Mesendoderm (in vitro differentiated cells): ENCODE results near the gene OR6B1.

Experiments used
- DNase-seq: peaks from one replicate; pipeline ENCODE4 v3.0.0; 2013
- H2AK5ac ChIP-seq: 2 replicates; pipeline ENCODE4 v1.6.1; 2013; ENCODE audit warnings: low read length, inconsistent platforms
- H2BK120ac ChIP-seq: 2 replicates; pipeline ENCODE4 v1.6.1; 2013; ENCODE audit warnings: low read depth, mild to moderate bottlenecking, low read length, moderate library complexity, mixed read lengths
- H2BK15ac ChIP-seq: replicated peaks from 2 replicates; pipeline ENCODE4 v1.6.1; 2013; ENCODE audit warnings: low read depth, mild to moderate bottlenecking, moderate library complexity
- H2BK5ac ChIP-seq: 2 replicates; pipeline ENCODE4 v1.6.1; 2013; ENCODE audit warnings: low read length, inconsistent platforms
- H3K18ac ChIP-seq: 2 replicates; pipeline ENCODE4 v1.6.1; 2013; ENCODE audit warnings: mild to moderate bottlenecking, low read length, mixed read lengths
- H3K23ac ChIP-seq: one replicate; pipeline ENCODE4 v1.6.1; 2013; ENCODE audit warnings: low read length
- H3K27ac ChIP-seq: 2 replicates; pipeline ENCODE4 v1.5.1; 2013; ENCODE audit warnings: low read depth, mild to moderate bottlenecking, inconsistent platforms, low read length, moderate library complexity
- H3K27me3 ChIP-seq: 2 replicates; pipeline ENCODE4 v1.6.1; 2013; ENCODE audit warnings: low read length, control low read depth, mild to moderate bottlenecking, inconsistent platforms; ENCODE audit not compliant: insufficient read depth, poor library complexity
- H3K36me3 ChIP-seq: 2 replicates; pipeline ENCODE4 v1.6.1; 2013; ENCODE audit warnings: low read length, inconsistent platforms; ENCODE audit not compliant: control insufficient read depth, insufficient read depth
- H3K4ac ChIP-seq: one replicate; pipeline ENCODE4 v1.6.1; 2013; ENCODE audit warnings: low read depth, mild to moderate bottlenecking, low read length, moderate library complexity
- H3K4me1 ChIP-seq: 2 replicates; pipeline ENCODE4 v1.6.1; 2013; ENCODE audit warnings: low read depth, low read length, inconsistent platforms; ENCODE audit not compliant: control insufficient read depth
- H3K4me2 ChIP-seq: 2 replicates; pipeline ENCODE4 v1.6.1; 2013; ENCODE audit warnings: low read length
- H3K4me3 ChIP-seq: 2 replicates; pipeline ENCODE4 v1.5.1; 2013; ENCODE audit warnings: mild to moderate bottlenecking, low read length
- H3K56ac ChIP-seq: one replicate; pipeline ENCODE4 v1.6.1; 2013; ENCODE audit warnings: low read length
- H3K79me1 ChIP-seq: 2 replicates; pipeline ENCODE4 v1.6.1; 2013; ENCODE audit warnings: low read length, inconsistent platforms
- H3K79me2 ChIP-seq: 2 replicates; pipeline ENCODE4 v1.6.1; 2013; ENCODE audit warnings: mild to moderate bottlenecking, low read length; ENCODE audit not compliant: control insufficient read depth, insufficient read depth
- H3K9ac ChIP-seq: 2 replicates; pipeline ENCODE4 v1.6.1; 2013; ENCODE audit warnings: low read length, inconsistent platforms
- H4K5ac ChIP-seq: one replicate; pipeline ENCODE4 v1.6.1; 2013; ENCODE audit warnings: low read length
- H4K8ac ChIP-seq: one replicate; pipeline ENCODE4 v1.6.1; 2013; ENCODE audit warnings: low read depth, mild to moderate bottlenecking, control low read depth, low read length, moderate library complexity
- WGBS: extraction: QIAGEN DNeasy Blood & Tissue Kit; methylation state at CpG from one replicate; pipeline ENCODE4 v1.1.7; 2013; ENCODE audit warnings: low lambda C conversion rate, missing lambda C conversion rate; ENCODE audit not compliant: insufficient coverage; ENCODE audit errors: extremely low coverage; 5-methylcytosine and 5-hydroxymethylcytosine counted together

Gene OR6B1

GRCh38 chr7:144018065-144018464 is 17.9 kb downstream of the OR6B1 start:
- peaks cover 5% of the 10 kb centered on the region for H3K4me1 ChIP-seq
- no peak for DNase-seq
- H3K27me3 ChIP-seq: no peaks in the 10 kb centered on the region
- H3K23ac ChIP-seq: no peak overlapping the region
- H3K4me2 ChIP-seq: no peak overlapping the region
- no peak overlapping the region for H3K4me3 ChIP-seq
- no peaks in the 10 kb centered on the region for H3K79me1 ChIP-seq
- H3K79me2 ChIP-seq: no peaks in the 10 kb centered on the region
- H3K18ac ChIP-seq: no peak overlapping the region
- no peak overlapping the region for H2AK5ac ChIP-seq
- no peak overlapping the region for H4K8ac ChIP-seq
- H3K9ac ChIP-seq: no peak overlapping the region
- H2BK120ac ChIP-seq: no peak overlapping the region
- H2BK5ac ChIP-seq: no peak overlapping the region
- no peak overlapping the region for H3K4ac ChIP-seq
- no peaks in the 10 kb centered on the region for H3K36me3 ChIP-seq
- WGBS: no CpG with 5 or more reads among the region's 4 CpGs
- H4K5ac ChIP-seq: no peak overlapping the region
- no peak overlapping the region for H3K27ac ChIP-seq
- H2BK15ac ChIP-seq: no peak overlapping the region
- H3K56ac ChIP-seq: no peak overlapping the region

GRCh38 chr7:144019457-144019856 is 19.3 kb downstream of the OR6B1 start:
- H3K4me1 ChIP-seq: peaks cover 5% of the 10 kb centered on the region
- no CpG with 5 or more reads among the region's 2 CpGs for WGBS
- H3K9ac ChIP-seq: no peak overlapping the region
- no peak overlapping the region for H2BK120ac ChIP-seq
- H3K36me3 ChIP-seq: no peaks in the 10 kb centered on the region
- H2BK15ac ChIP-seq: no peak overlapping the region
- no peaks in the 10 kb centered on the region for H3K27me3 ChIP-seq
- no peaks in the 10 kb centered on the region for H3K79me2 ChIP-seq
- no peak overlapping the region for H3K4me2 ChIP-seq
- H4K5ac ChIP-seq: no peak overlapping the region
- H3K4me3 ChIP-seq: no peak overlapping the region
- H3K18ac ChIP-seq: no peak overlapping the region
- H3K4ac ChIP-seq: no peak overlapping the region
- no peak overlapping the region for H4K8ac ChIP-seq
- no peak overlapping the region for H2AK5ac ChIP-seq
- DNase-seq: peak; percentile 92
- H3K23ac ChIP-seq: no peak overlapping the region
- H3K27ac ChIP-seq: no peak overlapping the region
- H2BK5ac ChIP-seq: no peak overlapping the region
- H3K56ac ChIP-seq: no peak overlapping the region
- H3K79me1 ChIP-seq: no peaks in the 10 kb centered on the region

GRCh38 chr7:144020340-144020739 is 20.2 kb downstream of the OR6B1 start:
- Histone ChIP-seq H2BK5ac (no peak overlapping the region), H3K4ac (no peak overlapping the region), H3K79me1 (no peaks in the 10 kb centered on the region), H2BK15ac (no peak overlapping the region), H3K18ac (no peak overlapping the region), H3K4me3 (no peak overlapping the region), H2AK5ac (no peak overlapping the region), H3K4me2 (no peak overlapping the region), H3K27ac (no peak overlapping the region), H4K5ac (no peak overlapping the region), H3K4me1 (peaks cover 5% of the 10 kb centered on the region), H3K9ac (no peak overlapping the region), H3K56ac (no peak overlapping the region), H3K27me3 (no peaks in the 10 kb centered on the region), H4K8ac (no peak overlapping the region), H3K23ac (no peak overlapping the region), H3K79me2 (no peaks in the 10 kb centered on the region), H2BK120ac (no peak overlapping the region), H3K36me3 (no peaks in the 10 kb centered on the region)
- DNase-seq: no peak
- no CpG with 5 or more reads among the region's 3 CpGs for WGBS

- H3K23ac ChIP-seq: no peak overlapping the region
- H3K4me2 ChIP-seq: no peak overlapping the region
- H3K18ac ChIP-seq: no peak overlapping the region
- H4K5ac ChIP-seq: no peak overlapping the region
- H3K56ac ChIP-seq: no peak overlapping the region
- no peak overlapping the region for H4K8ac ChIP-seq
- no peaks in the 10 kb centered on the region for H3K79me1 ChIP-seq
- H2BK15ac ChIP-seq: no peak overlapping the region
- no peak overlapping the region for H2AK5ac ChIP-seq
- no peaks in the 10 kb centered on the region for H3K36me3 ChIP-seq
- H3K27ac ChIP-seq: no peak overlapping the region
- no peak overlapping the region for H3K4me3 ChIP-seq
- H3K27me3 ChIP-seq: no peaks in the 10 kb centered on the region
- H2BK120ac ChIP-seq: no peak overlapping the region
- H3K4me1 ChIP-seq: peaks cover 5% of the 10 kb centered on the region
- H2BK5ac ChIP-seq: no peak overlapping the region
- no peaks in the 10 kb centered on the region for H3K79me2 ChIP-seq
- H3K4ac ChIP-seq: no peak overlapping the region
- H3K9ac ChIP-seq: no peak overlapping the region
- DNase-seq: peak; percentile 73
Measured at GRCh38 chr7:144022169-144022568, 22.0 kb downstream of the OR6B1 start.

- H3K23ac ChIP-seq: no peak overlapping the region
- 100% methylated on average over 1 of the region's 4 CpGs for WGBS
Measured at GRCh38 chr7:144023171-144023827, 23.2 kb downstream of the OR6B1 start.

GRCh38 chr7:144024213-144024612 is 24.1 kb downstream of the OR6B1 start:
- Histone ChIP-seq H3K27me3 (no peaks in the 10 kb centered on the region), H3K9ac (no peak overlapping the region), H3K4me3 (no peak overlapping the region), H3K4me2 (no peak overlapping the region), H3K27ac (no peak overlapping the region), H3K4ac (no peak overlapping the region), H3K79me1 (no peaks in the 10 kb centered on the region), H3K23ac (no peak overlapping the region), H4K5ac (no peak overlapping the region), H2BK15ac (no peak overlapping the region), H3K56ac (no peak overlapping the region), H2BK120ac (no peak overlapping the region), H2AK5ac (no peak overlapping the region), H3K18ac (no peak overlapping the region), H3K4me1 (peaks cover 5% of the 10 kb centered on the region), H3K79me2 (no peaks in the 10 kb centered on the region), H4K8ac (no peak overlapping the region), H2BK5ac (no peak overlapping the region), H3K36me3 (no peaks in the 10 kb centered on the region)
- WGBS: no CpG with 5 or more reads among the region's 3 CpGs
- no peak for DNase-seq

More at GRCh38 chr7:144023171-144023827, 23.2 kb downstream of the OR6B1 start:
- Histone ChIP-seq H3K36me3 (no peaks in the 10 kb centered on the region), H3K79me1 (no peaks in the 10 kb centered on the region), H3K4me2 (no peak overlapping the region), H3K56ac (no peak overlapping the region), H3K4me3 (no peak overlapping the region), H3K4me1 (peaks cover 5% of the 10 kb centered on the region), H3K27me3 (no peaks in the 10 kb centered on the region), H3K27ac (no peak overlapping the region), H2AK5ac (no peak overlapping the region), H2BK5ac (no peak overlapping the region), H3K4ac (no peak overlapping the region), H3K79me2 (no peaks in the 10 kb centered on the region), H4K5ac (no peak overlapping the region), H2BK120ac (no peak overlapping the region), H3K18ac (no peak overlapping the region), H4K8ac (no peak overlapping the region), H3K9ac (no peak overlapping the region), H2BK15ac (no peak overlapping the region)
- DNase-seq: no peak
